Measurements from ENCODE around the gene NUBP1.

The NUBP1 gene

DNA sequence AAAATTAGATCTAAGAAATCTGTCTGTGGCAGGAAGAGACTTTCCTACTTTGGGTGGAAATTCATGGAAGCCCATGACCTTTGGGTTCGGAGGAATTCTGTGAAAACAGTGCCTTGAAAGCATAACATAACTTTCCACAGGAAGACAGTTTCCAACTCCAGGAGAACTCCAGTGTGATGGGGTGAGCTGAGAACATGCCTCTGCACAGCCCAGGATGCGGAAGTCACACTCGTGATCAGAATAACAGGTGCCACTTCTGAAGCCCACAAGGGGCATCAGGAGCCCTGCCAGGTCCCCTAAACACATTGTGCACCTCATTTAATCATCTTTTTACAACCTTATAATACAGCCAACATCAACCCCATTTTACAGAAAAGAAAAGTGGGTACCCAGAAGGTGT, 65.2 kb downstream of the NUBP1 start:
- no peak for DNase-seq

DNA sequence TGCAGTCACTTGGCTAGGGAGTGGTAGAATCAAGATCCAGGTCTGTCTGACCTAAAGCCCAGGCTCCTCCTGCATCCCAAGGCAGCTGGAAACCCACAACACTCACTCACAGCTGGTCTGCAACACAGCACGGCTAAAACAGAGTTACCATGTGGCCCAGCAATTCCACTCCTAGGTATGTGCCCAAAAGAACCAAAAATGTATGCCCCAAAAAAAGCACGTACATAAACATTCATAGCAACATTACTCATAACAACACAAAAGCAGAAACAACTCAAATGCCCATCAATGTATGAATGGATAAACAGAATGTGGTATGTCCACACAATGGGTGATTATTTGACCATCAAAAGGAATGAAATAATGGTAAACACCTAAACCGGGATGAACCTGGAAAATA, 66.1 kb downstream of the NUBP1 start:
- no peak for DNase-seq

DNA sequence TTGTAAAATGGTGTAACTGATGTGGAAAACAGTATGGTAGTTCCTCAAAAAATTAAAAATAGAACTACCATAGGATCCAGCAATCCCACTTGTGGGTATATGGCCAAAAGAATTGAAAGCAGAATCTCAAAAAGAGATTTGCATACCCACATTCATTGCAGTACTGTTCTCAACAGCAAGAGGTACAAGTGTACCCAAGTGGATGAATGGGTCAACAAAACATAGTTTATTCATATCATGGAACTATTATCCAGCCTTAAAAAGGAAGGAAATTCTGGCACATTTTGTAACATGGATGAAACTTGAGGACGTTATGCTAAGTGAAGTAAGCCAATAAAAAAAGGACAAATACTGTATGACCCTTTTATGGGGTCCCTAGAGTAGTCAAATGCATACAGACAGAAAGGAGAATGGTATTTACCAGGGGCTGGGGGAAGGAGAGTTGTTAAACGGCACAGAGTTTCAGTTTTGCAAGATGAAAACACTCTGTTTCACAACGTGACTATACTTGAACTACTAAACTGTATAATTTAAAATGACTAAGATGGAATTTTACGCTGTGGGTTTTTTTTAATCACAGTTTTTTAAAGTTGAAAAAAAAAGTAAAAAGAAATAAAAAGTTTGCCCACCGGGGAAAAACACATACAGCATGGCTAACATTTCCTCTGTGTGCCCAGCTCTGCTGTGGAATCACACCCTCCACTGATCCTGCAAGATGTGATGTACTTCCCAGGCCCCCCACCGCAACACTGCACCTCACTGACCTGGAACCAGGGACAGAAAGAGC, 68.9 kb downstream of the NUBP1 start:
- DNase-seq, result peak; percentile 70

DNA sequence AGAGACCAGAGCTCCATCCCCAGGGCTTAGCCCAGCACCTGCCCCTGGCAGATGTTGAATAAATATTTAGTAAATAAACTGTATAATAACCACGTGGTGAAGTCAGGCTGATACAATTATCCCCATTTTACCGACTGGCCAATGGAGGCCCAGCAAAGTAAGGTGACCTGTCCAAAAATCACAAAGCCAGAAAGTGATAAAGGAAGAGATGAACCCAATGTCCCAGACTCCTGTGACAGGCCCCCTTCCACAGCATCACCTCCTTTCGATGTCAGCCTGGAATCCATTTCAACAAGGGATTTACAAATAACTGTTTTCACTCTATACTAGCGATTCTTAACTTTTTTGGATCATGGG, 69.4 kb downstream of the NUBP1 start:
- DNase-seq, result no peak

DNA sequence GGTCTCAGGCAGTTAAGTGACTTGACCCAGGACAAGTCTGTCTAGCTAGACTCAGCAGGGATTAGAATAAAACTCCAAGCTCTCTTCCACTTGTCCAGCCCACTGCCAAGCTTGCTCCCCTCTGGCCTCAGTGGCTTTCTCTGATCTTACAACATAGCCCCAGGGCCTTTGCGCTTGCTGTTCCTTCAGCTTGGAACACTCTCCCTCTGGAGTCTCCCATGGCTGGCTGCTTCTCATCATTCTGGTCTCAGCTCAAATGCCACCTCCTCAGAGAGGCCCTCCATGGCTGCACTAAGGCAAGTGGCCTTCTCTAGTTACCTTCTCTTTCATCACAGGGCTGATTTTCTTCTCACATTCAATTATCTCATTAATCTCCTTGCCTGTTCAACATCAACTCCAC, 73.9 kb downstream of the NUBP1 start:
- no peak for DNase-seq

DNA sequence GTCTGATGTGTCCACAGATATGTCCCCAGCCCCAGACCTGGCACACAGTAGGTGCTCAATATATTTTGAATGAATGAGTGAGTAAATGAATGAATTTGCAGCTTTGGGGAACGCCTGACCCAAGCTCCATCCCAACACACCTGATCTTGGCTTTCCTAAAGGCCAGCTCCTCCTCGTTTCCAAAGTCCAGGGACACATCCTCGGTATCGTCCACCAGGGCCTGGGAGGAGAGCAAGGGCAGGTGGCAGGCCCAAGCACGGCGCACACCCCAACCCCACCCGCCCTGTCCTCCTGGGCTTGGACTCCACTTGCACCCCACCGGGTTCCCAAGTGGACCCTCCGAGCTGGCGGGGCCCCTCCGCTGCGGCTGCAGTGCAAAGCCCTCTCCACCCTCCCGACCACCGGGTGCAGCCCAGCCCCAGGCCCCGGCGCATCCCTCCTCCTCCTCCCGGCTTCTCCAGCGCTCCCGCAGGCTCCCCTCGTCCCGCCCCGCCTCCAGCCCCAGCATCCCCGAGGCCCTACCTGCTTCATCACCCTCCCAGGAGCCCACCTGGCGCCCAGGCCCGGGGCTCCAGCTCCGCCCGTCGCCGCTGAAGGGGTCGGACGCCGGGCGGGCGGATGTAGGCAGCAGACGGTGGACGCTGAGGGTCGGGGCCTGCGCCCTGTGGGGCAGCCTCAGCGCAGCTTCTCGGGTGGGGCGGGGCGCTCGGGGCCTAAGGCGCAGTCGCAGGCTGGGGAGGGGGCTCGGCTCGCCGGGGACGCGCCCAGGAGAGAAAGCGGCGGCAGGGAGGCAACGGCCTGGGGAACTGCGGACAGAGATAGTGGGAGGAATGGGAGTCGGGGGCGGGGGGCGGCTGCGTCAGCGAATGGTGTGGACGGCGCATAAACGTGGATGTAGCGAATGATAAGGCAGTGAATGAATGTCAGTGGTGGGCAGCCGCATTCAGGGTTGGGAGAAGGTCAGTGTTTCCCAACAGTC, 74.6 kb downstream of the NUBP1 start, which contains the start of gene TVP23A:
Gene TVP23A, minus strand, starts transcription at position 832 of the 979 bp plus-strand sequence. Its CDS starts 301 bp downstream, at position 531.
- DNase-seq, result no peak

Data from suppressor macrophage treated with lipopolysaccharide for 4 hours (primary cell).